ENCODE measurements around the gene MEAK7. TPM values are rescaled to one million over a fixed set of nuclear protein-coding genes. Genes with fewer than 3 reads are reported as not detected.
"Not testable (repeated sequence)": the region's sequence is repeated elsewhere in the genome, so short reads cannot be mapped to it uniquely, and the experiment has no call there.

The MEAK7 gene
- polyA plus RNA-seq, 3 donors: 16.9 to 20.6 (median 18.9) TPM

GRCh38 chr16:84518804-84519341 is 14.4 kb upstream of the MEAK7 start:
- no peak for DNase-seq (ENCODE audit: extremely low read depth in 1 of 11, low read depth in 9 of 11, low spot score in 4 of 11)

- DNase-seq (ENCODE audit: extremely low read depth in 1 of 11, low read depth in 9 of 11, low spot score in 4 of 11): not testable (repeated sequence)
Observed at GRCh38 chr16:84518220-84518619, 13.8 kb upstream of the MEAK7 start.

GRCh38 chr16:84517366-84517765 is 12.9 kb upstream of the MEAK7 start:
- no peak for DNase-seq (ENCODE audit: extremely low read depth in 1 of 11, low read depth in 9 of 11, low spot score in 4 of 11)

GRCh38 chr16:84514874-84515835 is 10.7 kb upstream of the MEAK7 start:
- DNase-seq (ENCODE audit: extremely low read depth in 1 of 11, low read depth in 9 of 11, low spot score in 4 of 11): no peak

GRCh38 chr16:84514295-84514873 is 9.9 kb upstream of the MEAK7 start:
- DNase-seq (ENCODE audit: extremely low read depth in 1 of 11, low read depth in 9 of 11, low spot score in 4 of 11): no peak

- no peak for DNase-seq (ENCODE audit: extremely low read depth in 1 of 11, low read depth in 9 of 11, low spot score in 4 of 11)
Observed at GRCh38 chr16:84513666-84514065, 9.2 kb upstream of the MEAK7 start.

GRCh38 chr16:84513123-84513522 is 8.7 kb upstream of the MEAK7 start:
- DNase-seq (ENCODE audit: extremely low read depth in 1 of 11, low read depth in 9 of 11, low spot score in 4 of 11): no peak

- no peak for DNase-seq (ENCODE audit: extremely low read depth in 1 of 11, low read depth in 9 of 11, low spot score in 4 of 11)
Observed at GRCh38 chr16:84511831-84512230, 7.4 kb upstream of the MEAK7 start.

- peak in 9 of 11 donors; percentile 68 to 84 (median 80) for DNase-seq (ENCODE audit: extremely low read depth in 1 of 11, low read depth in 9 of 11, low spot score in 4 of 11)
Observed at GRCh38 chr16:84511180-84511800, 6.8 kb upstream of the MEAK7 start.

- no peak for DNase-seq (ENCODE audit: extremely low read depth in 1 of 11, low read depth in 9 of 11, low spot score in 4 of 11)
Observed at GRCh38 chr16:84509032-84509950, 4.8 kb upstream of the MEAK7 start.

- DNase-seq (ENCODE audit: extremely low read depth in 1 of 11, low read depth in 9 of 11, low spot score in 4 of 11): no peak
Observed at GRCh38 chr16:84508502-84508901, 4.0 kb upstream of the MEAK7 start.

GRCh38 chr16:84507011-84507982 is 2.8 kb upstream of the MEAK7 start:
- DNase-seq (ENCODE audit: extremely low read depth in 1 of 11, low read depth in 9 of 11, low spot score in 4 of 11): no peak

GRCh38 chr16:84505249-84506187 is 1.1 kb upstream of the MEAK7 start:
- no peak for DNase-seq (ENCODE audit: extremely low read depth in 1 of 11, low read depth in 9 of 11, low spot score in 4 of 11)

- no peak for DNase-seq (ENCODE audit: extremely low read depth in 1 of 11, low read depth in 9 of 11, low spot score in 4 of 11)
Observed at GRCh38 chr16:84503751-84504395, 586 bp downstream of the MEAK7 start.

GRCh38 chr16:84502581-84502980 is 1.9 kb downstream of the MEAK7 start:
- no peak for DNase-seq (ENCODE audit: extremely low read depth in 1 of 11, low read depth in 9 of 11, low spot score in 4 of 11)

- DNase-seq (ENCODE audit: extremely low read depth in 1 of 11, low read depth in 9 of 11, low spot score in 4 of 11): no peak
Observed at GRCh38 chr16:84502075-84502474, 2.4 kb downstream of the MEAK7 start.

Data from renal cortex interstitium (tissue), 11 donors.